GM12878 (cell line): Measurements from ENCODE around the gene DHX40. TPM values are rescaled to one million over a fixed set of nuclear protein-coding genes. Genes with fewer than 3 reads are reported as not detected.

Experiments
- ATAC-seq: fragments of 200-7000 bp; cut with Tn5 transposase; 3 replicates; pipeline ENCODE4 v1.9.1; 2020; ENCODE audit warnings: mild to moderate bottlenecking, moderate library complexity
- BruUV-seq: library from RNA; stranded (reverse); fragments of 400-500 nt; replicated peaks from 2 replicates; lab custom pipeline; 2021; lab: Mats Ljungman, UMichigan
- CTCF ChIA-PET: fragments of 300-600 bp; sonication (Branson Sonifier 250); formaldehyde crosslinking; extraction: SDS; loops from one replicate; lab custom pipeline; 2021; ENCODE audit warnings: inconsistent platforms; lab: Yijun Ruan, JAX
- POLR2A ChIA-PET: fragments of 350-600 bp; formaldehyde crosslinking; extraction: SDS; loops from one replicate; lab custom pipeline; 2021; ENCODE audit warnings: inconsistent platforms; lab: Charles Lee
- RAD21 ChIA-PET: fragments of 300-600 bp; sonication (Branson Sonifier 250); formaldehyde crosslinking; loops from one replicate; lab custom pipeline; 2023; ENCODE audit warnings: antibody characterized with exemption; ENCODE audit not compliant: unreplicated experiment; lab: Charles Lee
- SMC1A ChIA-PET: fragments of 300-600 bp; sonication (Branson Sonifier 250); formaldehyde crosslinking; loops from one replicate; lab custom pipeline; 2023; ENCODE audit not compliant: unreplicated experiment, uncharacterized antibody; lab: Charles Lee
- DNase-seq: peaks from one replicate; pipeline ENCODE4 v3.0.0-alpha.2; 2011; ENCODE audit warnings: low read depth, low spot score
- FAIRE-seq: peaks from 3 replicates; lab custom pipeline; 2011; peaks lifted over from hg19 to GRCh38; lab: Jason Lieb, UNC
- H2AFZ ChIP-seq: 2 replicates; pipeline ENCODE4 v1.6.0; 2011; ENCODE audit warnings: low read depth, low read length, control low read depth; ENCODE audit not compliant: control insufficient read depth
- H3K27ac ChIP-seq: 2 replicates; pipeline ENCODE4 v1.5.1; 2011; ENCODE audit warnings: control low read depth; ENCODE audit not compliant: control insufficient read depth, insufficient read depth
- H3K27me3 ChIP-seq, 2 experiments: replicated peaks in 1 of 2; 2 replicates each; pipeline versions ENCODE4 v1.6.0 to v1.6.1; 2011; ENCODE audit warnings: low read length in 1 of 2; ENCODE audit not compliant: control insufficient read depth in 2 of 2, insufficient read depth in 2 of 2
- H3K36me3 ChIP-seq, 2 experiments: 2 replicates each; pipeline ENCODE4 v1.5.1; 2011; ENCODE audit warnings: low read length in 1 of 2; ENCODE audit not compliant: control insufficient read depth in 2 of 2, insufficient read depth in 2 of 2
- H3K4me1 ChIP-seq: 2 replicates; pipeline ENCODE4 v1.6.1; 2011; ENCODE audit warnings: mild to moderate bottlenecking, low read length, moderate library complexity, mixed read lengths; ENCODE audit not compliant: control insufficient read depth, insufficient read depth
- H3K4me2 ChIP-seq: 2 replicates; pipeline ENCODE4 v1.6.0; 2011; ENCODE audit warnings: control low read depth; ENCODE audit not compliant: control insufficient read depth, insufficient read depth
- H3K4me3 ChIP-seq: fragments of 200-600 bp; sonication (generic); 2 replicates; pipeline ENCODE4 v1.5.1; 2016
- H3K79me2 ChIP-seq: 2 replicates; pipeline ENCODE4 v1.6.0; 2011; ENCODE audit warnings: low read length; ENCODE audit not compliant: control insufficient read depth, insufficient read depth
- H3K9ac ChIP-seq: 2 replicates; pipeline ENCODE4 v1.8.0; 2011; ENCODE audit warnings: low read length, control low read depth, mixed read lengths; ENCODE audit not compliant: control insufficient read depth, insufficient read depth
- H3K9me3 ChIP-seq: replicated peaks from 3 replicates; pipeline ENCODE4 v1.5.1; 2011; ENCODE audit warnings: mild to moderate bottlenecking, low read length; ENCODE audit not compliant: control insufficient read depth, insufficient read depth
- H4K20me1 ChIP-seq: 2 replicates; pipeline ENCODE4 v1.6.0; 2011; ENCODE audit not compliant: control insufficient read depth, insufficient read depth
- CBX3 ChIP-seq: fragments of 200-600 bp; sonication (generic); IDR thresholded peaks from 2 replicates; pipeline ENCODE4 v1.6.1; 2016; ENCODE audit warnings: low read depth, borderline replicate concordance
- CBX5 ChIP-seq: sonication (generic); IDR thresholded peaks from 2 replicates; pipeline ENCODE4 v1.6.1; 2016; ENCODE audit warnings: low read depth, moderate library complexity, mild to moderate bottlenecking, inconsistent platforms
- NKRF ChIP-seq: fragments of 450-650 bp; conservative IDR thresholded peaks from 2 replicates; pipeline ENCODE4 v1.6.1; 2017; ENCODE audit warnings: mild to moderate bottlenecking, moderate library complexity
- PBX3 ChIP-seq: IDR thresholded peaks from 2 replicates; pipeline ENCODE4 v1.6.1; 2011; ENCODE audit warnings: mild to moderate bottlenecking, low read depth, low read length, moderate library complexity; ENCODE audit not compliant: insufficient replicate concordance
- POLR2AphosphoS2 ChIP-seq: IDR thresholded peaks from 2 replicates; pipeline ENCODE4 v1.6.1; 2011; ENCODE audit warnings: low read depth, mild to moderate bottlenecking, low read length, improper control_type of control experiment, moderate library complexity
- POLR2AphosphoS5 ChIP-seq: IDR thresholded peaks from 2 replicates; pipeline ENCODE4 v1.6.1; 2011; ENCODE audit warnings: mild to moderate bottlenecking, low read length, inconsistent platforms
- SKIL ChIP-seq: fragments of 450-650 bp; IDR thresholded peaks from 2 replicates; pipeline ENCODE4 v1.6.1; 2017; ENCODE audit warnings: mild to moderate bottlenecking, low read depth, inconsistent platforms; ENCODE audit not compliant: poor library complexity, severe bottlenecking
- SMAD5 ChIP-seq: IDR thresholded peaks from 2 replicates; pipeline ENCODE4 v1.6.1; 2016; ENCODE audit warnings: antibody characterized with exemption, low read depth
- SMARCA5 ChIP-seq: fragments of 450-650 bp; IDR thresholded peaks from 2 replicates; pipeline ENCODE4 v1.6.1; 2017; ENCODE audit warnings: mild to moderate bottlenecking
- WGBS: methylation state at CpG from one replicate; pipeline ENCODE4 v1.1.6; 2016; ENCODE audit warnings: low lambda C conversion rate; ENCODE audit not compliant: insufficient replicate concordance, insufficient coverage; ENCODE audit errors: missing lambda C conversion rate; 5-methylcytosine and 5-hydroxymethylcytosine counted together
- in situ Hi-C: fragments of 300-500 bp; cut with MboI; formaldehyde crosslinking; loops from 9 replicates; pipeline ENCODE4 v1.14.3; 2018; ENCODE audit warnings: mixed read lengths
- intact Hi-C: fragments of 100-400 bp; cut with micrococcal nuclease; formaldehyde crosslinking; loops from one replicate; pipeline ENCODE4 v1.14.2; 2022; ENCODE audit not compliant: unreplicated experiment
- polyA plus RNA-seq, 11 experiments: library from polyadenylated mRNA; depleted of rRNA in 4 of 11; unstranded in 6 of 11; stranded (reverse) in 5 of 11; fragments of >200 nt; fragmentation: Nextera tagmentation in 4 of 11; fragmentation: Illumina TruSeq in 1 of 11; extraction: Ambion mirVana in 4 of 11; extraction: Trizol in 1 of 11; gene quantifications; 1 replicate in 1 of 11; 2 replicates in 10 of 11; pipeline versions ENCODE4 v1.2.1 to v1.2.3, GENCODE V29; 2011 to 2016; ENCODE audit warnings: inconsistent platforms in 2 of 11, missing spikeins in 2 of 11, low read depth in 1 of 11
- total RNA-seq, 4 experiments: library from RNA; depleted of rRNA in 3 of 4; stranded (reverse); fragments of >200 nt in 3 of 4; fragmentation: Illumina TruSeq in 1 of 4; extraction: Trizol in 1 of 4; gene quantifications; 2 replicates each; pipeline versions ENCODE4 v1.2.1 to v1.2.3, GENCODE V29; 2013 to 2021

Gene DHX40
- total and polyA plus RNA-seq, 10 of the 15 experiments (the other 5 are each of a cell fraction or from before 2014, with no cell fraction given), result 4.8 to 29.2 (median 12.0) TPM

- H3K79me2 ChIP-seq, result peaks cover 46% of the 10 kb centered on the region
- no peaks in the 10 kb centered on the region for H3K27me3 ChIP-seq
- H3K9ac ChIP-seq, result no peak overlapping the region
- ATAC-seq (no peak), DNase-seq (no peak), FAIRE-seq (no peak)
- in situ Hi-C loops, result no loop called here
- intact Hi-C loops, result no loop called here
- ChIA-PET POLR2A (interaction anchor here (0.6 to 9.4 kb wide), 4 partner anchors 12 to 107 kb away, joined by 3 to 111 read pairs (median 4); no protein-coding TSS in a partner anchor), CTCF (interaction anchor here (0.9 to 2.7 kb wide), 5 partner anchors 10 to 96 kb away, joined by 3 to 14 read pairs (median 5); no protein-coding TSS in a partner anchor), RAD21 (interaction anchor here (0.7 to 4.1 kb wide), 3 partner anchors 16 to 53 kb away, joined by 3 to 25 read pairs (median 3); no protein-coding TSS in a partner anchor), SMC1A (interaction anchor here (0.9 to 8.1 kb wide), 5 partner anchors 10 to 84 kb away, joined by 3 to 70 read pairs (median 5); no protein-coding TSS in a partner anchor)
- no peaks in the 10 kb centered on the region; the same call in 1 of the 2 replicates for H4K20me1 ChIP-seq
- BruUV-seq, result no TSS peak
- H3K36me3 ChIP-seq, result no peaks in the 10 kb centered on the region
- WGBS, result 37% methylated on average over 1 of the region's 1 CpG
- H3K4me3 ChIP-seq, result no peak overlapping the region
- no peak overlapping the region for H2AFZ ChIP-seq
- H3K4me2 ChIP-seq, result peak overlapping the region; percentile 29; the same call in 1 of the 2 replicates
- no peak overlapping the region for H3K27ac ChIP-seq
- TF ChIP-seq POLR2AphosphoS5 (no peak), SMAD5 (no peak)
- TF ChIP-seq, all 136 proteins: peak for 0
- H3K9me3 ChIP-seq, result no peaks in the 10 kb centered on the region
- peaks cover 4% of the 10 kb centered on the region; the same call in 1 of the 2 replicates for H3K4me1 ChIP-seq
Observed at GRCh38 chr17:59617156-59617732, 51.8 kb downstream of the DHX40 start.

- H3K4me1 ChIP-seq, result peaks cover 8% of the 10 kb centered on the region; the same call in 1 of the 2 replicates
- no peak for DNase-seq
- ChIA-PET CTCF (interaction anchor here (1.1 to 2.7 kb wide), 5 partner anchors 12 to 90 kb away, joined by 3 to 14 read pairs (median 4); partner anchors contain the start of genes PTRH2 and VMP1), POLR2A (interaction anchor here (0.6 to 9.4 kb wide), 12 partner anchors 9 to 496 kb away, joined by 3 to 111 read pairs (median 4); partner anchors contain the start of genes DHX40 and VMP1), SMC1A (interaction anchor here (0.6 to 8.1 kb wide), 5 partner anchors 24 to 126 kb away, joined by 3 to 70 read pairs (median 8); no protein-coding TSS in a partner anchor), RAD21 (interaction anchor here (1.0 to 5.7 kb wide), 7 partner anchors 9 to 240 kb away, joined by 3 to 43 read pairs (median 4); no protein-coding TSS in a partner anchor)
- intact Hi-C loops (loop anchor here (1.0 to 2.0 kb wide), 2 partner anchors 54 to 88 kb away; partner anchors contain the start of genes DHX40, PTRH2 and VMP1), in situ Hi-C loops (no loop called here)
- H3K36me3 ChIP-seq, result no peaks in the 10 kb centered on the region
- peak overlapping the region; percentile 91 for H2AFZ ChIP-seq
- H3K4me2 ChIP-seq, result peak overlapping the region; percentile 84
- FAIRE-seq, result no peak
- TSS peak; percentile 96 for BruUV-seq
- H3K27ac ChIP-seq, result peak overlapping the region; percentile 99
- peaks cover 63% of the 10 kb centered on the region for H3K79me2 ChIP-seq
- under 1% methylated on average over 11 of the region's 11 CpGs for WGBS
- no peak for ATAC-seq
- H4K20me1 ChIP-seq, result no peaks in the 10 kb centered on the region; the same call in 1 of the 2 replicates
- H3K9me3 ChIP-seq, result no peaks in the 10 kb centered on the region
- H3K9ac ChIP-seq, result peak overlapping the region; percentile 96
- H3K27me3 ChIP-seq, result no peaks in the 10 kb centered on the region
- peak overlapping the region; percentile 95 for H3K4me3 ChIP-seq
- peak; percentile 27; the same call in 1 of the 2 replicates for TF ChIP-seq SMARCA5
- no peak for TF ChIP-seq PBX3
- peak; percentile 23 for TF ChIP-seq SKIL
- TF ChIP-seq NKRF, result peak; percentile 78
- TF ChIP-seq CBX5, result 0 out of 2 replicates have a peak, but pooled peaks have one; percentile 17
- TF ChIP-seq POLR2AphosphoS2, result 0 out of 2 replicates have a peak, but pooled peaks have one; percentile 61
- no peak for TF ChIP-seq CBX3
Observed at GRCh38 chr17:59619035-59619297, 53.6 kb downstream of the DHX40 start.
